ENCODE results near the gene SECTM1.

DNA sequence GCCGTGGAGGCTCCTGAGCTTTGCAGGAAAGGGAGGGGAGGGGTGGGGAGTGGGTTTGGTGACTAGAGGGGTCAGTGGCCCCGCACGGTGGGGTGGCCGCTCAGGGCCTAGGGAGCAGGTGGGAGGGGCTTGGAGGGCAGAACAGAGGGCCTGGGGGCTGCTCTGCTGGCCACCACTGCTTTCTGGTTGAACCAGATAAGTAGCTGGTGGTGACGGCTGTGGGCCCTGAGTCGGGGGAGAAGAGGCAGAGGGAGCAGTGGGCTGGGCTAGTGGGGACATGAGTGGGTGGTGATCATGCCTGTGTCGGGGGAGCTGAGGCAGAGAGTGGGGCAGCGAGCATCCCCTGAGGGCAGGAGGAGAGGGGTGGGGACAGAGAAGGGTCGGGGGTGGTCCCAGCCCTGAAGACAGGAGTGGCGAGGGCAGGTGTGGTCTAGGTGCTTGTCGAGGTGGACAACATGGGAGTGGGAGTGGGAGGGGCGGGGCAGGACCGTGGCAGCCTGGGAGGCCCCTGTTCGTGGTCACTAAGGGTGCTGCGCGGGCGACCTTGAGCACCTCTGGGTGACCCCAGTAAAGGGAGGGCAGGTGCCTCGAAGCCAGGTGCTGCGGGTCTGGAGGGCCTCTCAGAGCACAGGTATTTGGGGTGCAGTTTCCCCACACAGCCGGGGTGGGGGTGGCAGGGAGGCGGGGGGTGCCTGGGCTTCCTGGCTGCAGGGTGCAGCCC is 9.9 kb downstream of the SECTM1 start:
- TF ChIP-seq, protein P1, sequence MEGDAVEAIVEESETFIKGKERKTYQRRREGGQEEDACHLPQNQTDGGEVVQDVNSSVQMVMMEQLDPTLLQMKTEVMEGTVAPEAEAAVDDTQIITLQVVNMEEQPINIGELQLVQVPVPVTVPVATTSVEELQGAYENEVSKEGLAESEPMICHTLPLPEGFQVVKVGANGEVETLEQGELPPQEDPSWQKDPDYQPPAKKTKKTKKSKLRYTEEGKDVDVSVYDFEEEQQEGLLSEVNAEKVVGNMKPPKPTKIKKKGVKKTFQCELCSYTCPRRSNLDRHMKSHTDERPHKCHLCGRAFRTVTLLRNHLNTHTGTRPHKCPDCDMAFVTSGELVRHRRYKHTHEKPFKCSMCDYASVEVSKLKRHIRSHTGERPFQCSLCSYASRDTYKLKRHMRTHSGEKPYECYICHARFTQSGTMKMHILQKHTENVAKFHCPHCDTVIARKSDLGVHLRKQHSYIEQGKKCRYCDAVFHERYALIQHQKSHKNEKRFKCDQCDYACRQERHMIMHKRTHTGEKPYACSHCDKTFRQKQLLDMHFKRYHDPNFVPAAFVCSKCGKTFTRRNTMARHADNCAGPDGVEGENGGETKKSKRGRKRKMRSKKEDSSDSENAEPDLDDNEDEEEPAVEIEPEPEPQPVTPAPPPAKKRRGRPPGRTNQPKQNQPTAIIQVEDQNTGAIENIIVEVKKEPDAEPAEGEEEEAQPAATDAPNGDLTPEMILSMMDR (IDR thresholded peaks at IDR 0.05; ENCODE audit: insufficient read depth, low read depth, low read length), result no peak
- TF ChIP-seq EZH2 (IDR thresholded peaks at IDR 0.05; ENCODE audit: insufficient read depth, low read length), result no peak
